Stimulated activated CD4-positive, alpha-beta T cell treated with anti-CD3 and anti-CD28 coated beads, Interleukin-2, amount 100 ng/mL, for 4 hours (primary cell): ENCODE data around the gene EFL1.
"Not testable (repeated sequence)": the region's sequence is repeated elsewhere in the genome, so short reads cannot be mapped to it uniquely, and the experiment has no call there.

Experiments used
- DNase-seq: peaks from one replicate; pipeline ENCODE4 v3.0.0-alpha.2; 2020; ENCODE audit warnings: low read depth

EFL1 gene

DNA sequence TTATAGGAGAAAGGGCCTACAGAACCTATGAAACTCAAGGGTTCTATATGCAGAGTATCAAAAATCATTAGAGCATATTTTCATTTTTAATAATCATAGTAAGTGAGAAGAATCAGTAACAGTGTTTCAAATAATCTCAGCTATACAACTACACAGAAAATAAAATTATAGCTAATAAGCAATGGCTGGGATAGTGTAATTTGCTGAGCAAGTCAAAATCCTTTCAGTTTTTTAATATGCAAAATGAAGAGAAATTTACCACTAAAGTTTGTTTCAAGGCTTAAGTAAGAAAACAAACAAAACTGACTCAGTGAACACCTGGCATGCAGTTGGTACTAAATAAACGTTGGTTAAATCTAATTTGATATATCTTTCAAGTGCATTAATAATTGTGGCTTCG lies 66.2 kb downstream of the EFL1 start:
- DNase-seq, result no peak

DNA sequence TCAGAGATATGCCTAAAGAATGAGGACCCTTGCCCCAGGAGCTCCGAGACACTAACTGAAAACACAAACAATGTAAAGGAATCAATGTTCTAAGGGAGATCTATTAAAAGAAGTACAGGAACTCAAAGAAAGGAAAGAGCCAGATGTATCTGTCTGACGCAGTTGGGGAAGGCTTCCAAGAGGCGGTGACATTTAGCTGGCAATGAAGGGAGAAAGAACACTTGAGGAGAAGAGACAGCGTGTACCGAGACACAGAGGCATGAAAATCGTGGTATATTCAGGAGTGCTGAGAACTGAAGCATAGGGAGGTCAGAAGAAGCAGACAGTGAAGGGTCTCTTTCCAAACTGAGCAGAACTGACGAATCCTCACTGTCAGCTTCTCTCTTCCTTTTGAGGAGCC lies 66.7 kb downstream of the EFL1 start:
- DNase-seq, result not testable (repeated sequence)

DNA sequence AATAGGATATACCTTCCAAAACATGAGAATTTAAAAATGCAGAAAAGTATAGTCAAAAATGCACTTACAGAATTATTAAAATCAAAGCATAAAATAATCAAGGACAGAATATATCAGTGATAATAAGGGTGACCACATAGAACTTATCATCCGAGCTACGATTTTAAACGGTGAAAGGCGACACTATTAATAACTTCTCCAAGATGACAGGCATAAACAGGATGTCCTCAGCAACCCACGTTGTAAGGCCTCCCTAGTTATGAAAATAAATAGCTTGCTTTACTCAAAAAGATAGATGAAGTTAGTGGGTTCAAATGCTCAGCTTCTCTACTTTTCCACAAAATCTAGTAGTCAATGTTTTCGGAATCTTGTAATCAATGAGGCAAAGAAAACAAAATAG lies 68.0 kb downstream of the EFL1 start:
- not testable (repeated sequence) for DNase-seq

DNA sequence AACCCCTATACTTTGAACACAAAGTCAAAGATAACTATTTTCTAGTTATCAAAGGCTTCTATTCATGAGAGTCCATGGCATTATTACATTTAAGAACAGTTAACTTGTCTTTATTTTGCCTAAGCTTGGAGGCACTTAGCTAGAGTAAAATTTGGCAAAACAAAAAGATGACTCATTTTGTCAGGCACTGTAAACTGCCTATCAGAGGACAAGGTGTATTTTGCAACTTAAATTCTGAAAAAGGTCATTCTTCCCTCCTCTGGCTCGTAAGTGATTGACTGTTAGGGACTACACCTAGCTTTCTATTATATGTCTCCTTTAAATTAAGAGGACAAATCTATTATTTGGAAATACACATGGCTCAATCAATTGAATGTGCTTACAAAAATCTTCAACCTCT lies 69.1 kb downstream of the EFL1 start:
- DNase-seq, result not testable (repeated sequence)

DNA sequence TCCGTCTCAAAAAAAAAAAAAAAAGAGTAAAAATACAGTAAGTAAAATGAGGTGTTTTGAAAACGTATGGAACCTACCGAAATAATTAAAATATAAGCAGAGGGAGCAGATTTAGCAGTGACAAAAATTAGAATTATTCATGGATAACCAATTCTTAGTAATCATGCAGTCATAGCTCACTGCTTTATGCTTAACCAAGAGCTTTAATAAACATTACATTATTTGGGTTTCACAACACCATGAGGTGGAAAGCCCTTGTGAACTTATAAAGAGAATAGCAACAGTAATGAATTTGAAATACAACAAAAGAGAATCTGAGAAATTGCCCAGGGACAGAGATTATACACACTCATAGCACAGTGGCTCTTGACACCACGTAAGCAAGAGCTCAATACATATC lies 70.1 kb downstream of the EFL1 start:
- DNase-seq, result not testable (repeated sequence)

DNA sequence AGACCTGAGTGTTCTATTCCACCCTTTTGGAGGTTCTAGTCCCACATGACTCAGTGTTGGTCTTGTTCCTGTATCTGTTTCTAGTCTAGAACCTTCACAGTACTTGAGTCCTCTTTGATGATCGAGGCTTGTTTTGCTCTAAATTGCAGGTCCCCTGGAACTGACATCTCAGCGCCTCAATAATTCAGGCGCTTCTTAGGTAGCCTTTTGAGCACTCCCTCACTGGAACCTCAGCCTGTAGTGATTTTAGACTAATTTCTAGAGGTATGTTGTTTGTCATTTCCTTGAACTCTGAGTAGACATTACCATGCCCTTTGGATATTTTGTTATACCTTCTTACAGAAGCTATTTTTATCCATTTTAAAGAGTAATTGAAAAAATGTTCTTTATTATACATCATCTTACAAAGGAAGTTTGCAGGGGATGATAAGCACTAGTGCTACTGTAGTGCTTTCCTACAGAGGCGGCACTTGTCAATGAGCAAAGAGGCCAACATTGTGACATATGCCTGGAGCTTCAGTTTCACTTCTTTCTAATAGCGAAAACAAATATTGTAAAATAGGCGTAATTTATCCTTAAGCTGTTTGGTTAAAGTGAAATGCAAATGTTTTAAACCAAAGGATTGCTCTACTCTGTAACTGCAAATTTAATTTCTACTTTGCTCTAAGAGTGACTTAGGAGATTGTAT lies 75.7 kb downstream of the EFL1 start:
- no peak for DNase-seq

DNA sequence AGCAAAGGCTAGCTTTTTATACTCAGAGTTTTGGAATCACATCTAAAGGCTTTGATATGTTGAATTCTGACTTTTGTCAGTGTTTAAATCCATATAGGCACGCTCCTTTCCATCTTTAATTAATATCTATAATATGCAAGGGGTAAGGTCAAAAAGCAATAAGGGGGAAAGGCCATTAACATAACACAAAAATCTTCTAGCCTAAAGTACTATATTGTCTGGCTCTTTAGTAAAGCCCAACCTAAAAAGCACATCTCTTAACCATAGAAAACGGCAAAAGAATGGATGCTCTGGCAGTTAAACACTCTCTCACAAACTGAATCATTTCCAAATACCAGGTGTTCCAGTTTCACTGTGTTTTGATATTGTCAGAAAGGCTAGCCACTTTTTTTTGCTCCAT lies 76.4 kb downstream of the EFL1 start:
- no peak for DNase-seq

DNA sequence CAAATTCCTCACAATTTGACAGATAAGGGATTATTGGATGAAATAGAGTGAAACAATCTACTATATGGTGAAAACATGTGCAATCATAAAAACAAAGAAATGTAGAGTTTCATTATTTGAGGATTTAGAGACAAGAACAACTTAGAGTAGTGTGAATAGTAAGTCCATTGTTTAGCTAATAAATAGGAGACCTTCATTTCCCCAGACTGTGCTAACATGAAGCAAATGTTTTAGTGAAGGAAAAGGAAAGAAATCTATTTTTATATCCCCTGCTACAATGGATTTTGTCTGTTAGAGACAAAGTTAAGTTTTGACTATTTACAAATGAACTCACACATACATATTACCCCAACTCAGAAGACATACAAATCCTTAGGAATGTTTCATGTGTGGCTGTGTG lies 77.8 kb downstream of the EFL1 start:
- DNase-seq, result no peak

DNA sequence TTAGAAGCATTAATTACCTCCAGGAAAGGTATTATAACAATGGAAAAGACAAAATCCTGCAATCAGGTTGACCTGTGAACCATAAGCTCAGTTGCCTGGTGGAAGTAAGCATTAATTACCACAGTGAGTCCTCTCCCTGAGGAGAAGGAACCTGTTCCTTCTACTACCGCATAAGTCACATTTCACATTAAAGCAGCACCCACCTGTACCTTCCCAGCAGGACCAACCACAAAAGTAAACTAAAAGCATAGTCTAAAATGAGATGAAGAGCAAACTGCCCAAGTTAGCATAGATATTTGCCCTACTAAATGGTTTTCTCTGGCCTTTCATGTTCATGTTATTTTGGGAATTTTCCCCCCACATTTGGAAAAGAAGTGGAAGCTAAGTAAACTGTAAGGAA lies 78.2 kb downstream of the EFL1 start:
- DNase-seq, result no peak

DNA sequence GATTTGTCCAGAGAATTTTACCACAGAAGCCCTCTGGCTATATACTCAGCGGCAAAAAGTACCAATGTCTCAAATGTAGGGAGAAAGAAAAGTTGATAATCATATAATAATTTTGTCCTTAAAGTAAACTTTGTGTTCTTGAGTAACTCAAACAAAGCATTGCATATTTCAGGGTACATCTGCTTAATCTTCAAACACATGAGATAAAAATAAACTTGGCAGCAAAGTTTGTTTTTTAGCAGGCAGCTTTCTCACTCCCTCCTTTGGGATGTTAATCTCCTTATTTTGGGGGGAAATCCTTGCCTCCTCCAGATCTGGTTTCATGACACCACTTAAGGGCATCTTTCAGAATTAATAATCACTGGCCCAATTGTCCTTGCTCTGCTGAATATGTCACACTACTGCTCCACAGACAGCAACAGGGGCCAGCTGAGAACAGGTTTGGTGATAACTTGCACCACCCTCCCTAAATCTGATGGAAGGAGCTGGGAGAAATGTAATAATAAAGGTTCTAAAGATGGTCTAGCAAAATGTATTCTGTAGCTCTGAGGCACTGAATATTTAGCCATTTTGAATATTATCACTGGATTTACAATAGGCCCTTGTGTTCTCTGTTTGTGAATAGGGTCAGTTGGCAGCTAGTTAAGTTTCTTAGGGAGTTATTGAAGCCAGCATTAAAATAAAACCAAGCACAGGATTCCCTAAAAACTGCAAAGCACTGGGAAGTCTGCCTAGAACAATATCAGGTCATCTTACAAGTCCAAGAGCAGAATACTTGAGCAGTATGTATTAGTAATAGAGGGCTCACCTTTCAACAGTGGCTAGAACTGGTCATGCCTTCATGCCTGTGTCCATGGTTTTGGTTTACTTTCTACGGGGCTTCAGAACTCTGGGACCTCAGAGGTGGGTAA lies 79.2 kb downstream of the EFL1 start:
- no peak for DNase-seq

DNA sequence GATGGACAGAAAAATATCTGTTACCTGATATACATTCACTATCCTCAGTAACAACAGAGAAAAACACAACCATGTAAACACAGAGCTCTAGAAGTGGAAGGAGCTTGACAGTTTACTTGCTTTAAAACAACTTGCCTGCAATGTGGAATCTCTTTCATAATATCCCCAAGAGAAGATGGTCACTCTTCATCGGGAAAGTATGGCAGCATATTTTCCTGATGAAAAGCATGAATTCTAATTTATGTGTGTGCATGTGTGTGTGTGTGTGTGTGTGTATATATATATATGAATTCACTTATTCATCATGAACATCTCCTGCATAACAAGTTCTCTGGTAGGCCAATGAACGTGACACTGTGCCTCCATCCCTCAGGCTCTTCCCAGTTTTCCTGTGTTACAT lies 81.2 kb downstream of the EFL1 start:
- no peak for DNase-seq

DNA sequence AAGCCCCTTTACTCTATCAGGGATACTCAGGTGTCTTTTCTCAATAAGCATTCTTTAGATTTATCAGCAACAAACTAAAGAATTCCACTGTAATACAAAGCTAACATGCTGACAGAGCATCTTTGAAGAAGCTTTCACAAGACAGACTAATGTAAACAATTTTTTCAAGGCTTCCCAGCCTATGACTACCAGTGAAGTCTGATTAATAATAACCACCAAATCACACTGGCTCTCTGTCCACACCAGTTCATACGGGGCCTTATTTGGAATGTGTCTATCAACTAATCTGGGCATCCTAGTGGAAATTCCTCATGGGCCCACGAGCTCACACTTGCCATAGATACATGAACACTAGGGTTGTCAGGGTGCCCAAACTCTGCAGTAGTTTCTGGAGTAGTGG lies 84.5 kb downstream of the EFL1 start:
- no peak for DNase-seq

DNA sequence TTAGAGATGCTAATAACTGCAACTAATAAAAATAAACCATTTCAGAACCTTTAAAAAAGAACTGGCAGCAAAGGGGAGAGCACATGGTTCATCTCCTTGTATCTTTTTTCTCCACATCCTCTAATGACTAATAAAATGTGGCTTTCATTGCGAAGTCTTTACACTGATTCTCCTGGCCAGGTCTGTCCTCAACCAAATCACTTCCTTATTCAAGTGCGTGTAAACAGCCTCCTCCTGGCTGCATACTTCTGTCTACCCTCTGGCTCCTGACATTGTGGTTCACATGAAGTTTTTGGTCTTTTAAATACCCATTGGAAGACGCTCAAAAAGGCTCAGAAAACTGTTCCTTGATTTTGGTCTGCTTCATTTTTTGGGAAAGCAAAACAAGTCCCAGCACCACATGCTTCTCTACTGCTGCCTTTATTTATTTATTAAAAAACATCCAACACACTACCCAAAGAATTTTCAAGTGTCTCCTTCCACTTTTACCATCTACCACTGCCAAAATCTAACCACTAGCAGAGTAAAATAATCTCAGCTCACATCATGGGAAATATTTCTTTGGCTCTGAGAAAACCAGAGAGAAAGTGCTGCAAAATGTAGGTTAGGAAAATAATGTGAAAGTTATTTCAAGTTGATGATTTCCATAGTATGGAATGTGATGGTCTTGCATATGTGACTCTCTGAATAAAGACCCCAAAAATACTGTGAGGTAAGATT lies 85.1 kb downstream of the EFL1 start:
- no peak for DNase-seq

DNA sequence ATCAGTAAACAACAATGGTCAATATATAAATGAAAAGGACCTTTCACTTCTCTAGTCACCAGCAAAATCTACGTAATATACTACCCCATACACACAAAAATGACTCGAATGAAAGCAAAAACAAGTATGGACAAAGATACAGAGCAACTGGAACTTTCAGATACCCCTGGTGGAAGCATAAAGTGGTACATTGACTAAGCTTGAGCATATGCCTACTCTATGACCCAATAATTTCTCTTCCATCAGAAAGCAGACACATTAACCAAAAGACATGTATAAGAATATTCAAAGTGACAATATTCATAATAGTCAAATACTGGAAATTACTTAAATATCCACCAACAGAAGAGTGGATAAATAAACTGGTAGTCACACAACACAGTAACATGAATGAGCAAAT lies 86.0 kb downstream of the EFL1 start:
- DNase-seq, result no peak

DNA sequence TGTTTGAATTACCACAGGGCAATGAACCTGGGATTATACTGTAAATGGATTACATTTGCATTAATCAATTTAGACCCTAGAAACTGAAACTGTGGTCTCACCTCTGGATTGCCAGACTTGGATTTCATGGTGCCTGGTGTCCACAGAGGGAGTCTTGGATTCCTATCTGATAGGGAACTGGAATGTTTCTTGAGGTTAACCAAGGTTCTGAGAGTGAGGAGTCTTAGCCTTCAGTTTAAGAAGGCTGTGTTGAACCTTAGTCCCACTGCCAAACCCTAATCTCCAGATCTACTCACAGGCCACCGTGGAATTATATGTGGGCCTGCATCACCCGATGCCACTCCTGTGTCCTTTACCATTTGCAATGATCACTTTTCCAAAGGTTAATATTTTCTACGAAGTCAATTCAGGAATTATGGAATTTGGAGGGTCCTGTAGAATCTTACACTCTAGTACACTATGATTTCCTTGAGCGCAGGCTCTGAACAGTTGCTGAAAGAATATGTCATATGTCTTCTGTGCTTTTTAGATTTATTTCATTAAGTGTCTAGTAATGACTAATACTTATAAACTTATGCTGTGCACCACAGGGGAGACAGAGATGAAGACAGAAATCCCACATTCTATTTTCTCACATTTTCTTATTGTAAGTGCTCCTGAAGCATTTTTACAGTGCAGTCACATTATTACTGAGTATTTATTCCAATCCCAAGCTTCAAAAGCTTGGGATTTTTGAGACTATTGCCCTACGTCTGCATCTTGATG lies 87.9 kb downstream of the EFL1 start:
- DNase-seq, result no peak

DNA sequence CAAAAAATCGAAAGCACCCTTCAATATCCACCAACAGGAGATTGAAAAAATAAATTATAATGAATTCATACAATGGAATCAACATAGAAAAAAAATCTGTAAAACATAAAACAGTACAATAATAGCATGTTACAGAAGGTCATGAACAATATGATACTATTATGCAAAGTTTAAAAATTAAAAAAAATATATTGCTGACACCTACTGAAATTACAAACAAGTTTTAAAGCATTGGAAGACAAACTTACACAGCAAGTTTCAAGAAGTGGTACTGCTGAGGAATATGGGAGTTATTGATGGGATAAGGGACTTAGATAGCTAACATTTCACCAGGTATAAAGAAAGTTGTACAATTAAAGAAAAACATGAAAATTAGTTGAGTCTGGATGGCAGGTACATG lies 89.4 kb downstream of the EFL1 start:
- DNase-seq, result no peak

DNA sequence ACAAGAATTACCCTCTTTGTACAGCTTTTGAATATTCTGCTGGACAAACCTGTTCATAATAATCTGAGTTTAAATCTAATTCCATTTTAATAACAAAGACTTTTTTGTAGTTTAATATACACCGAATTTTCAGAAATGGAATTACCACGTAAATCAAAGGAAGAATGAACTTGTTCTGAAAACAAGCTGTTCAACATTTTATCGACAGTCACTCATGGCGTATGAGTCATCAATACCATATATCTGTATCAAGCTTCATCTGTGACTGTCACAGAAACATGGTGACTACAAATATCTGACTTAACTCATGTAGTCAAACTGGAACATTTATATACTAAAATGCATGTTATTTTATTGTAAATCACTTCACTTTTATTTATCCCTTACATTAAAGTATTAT lies 90.0 kb downstream of the EFL1 start:
- DNase-seq, result no peak

DNA sequence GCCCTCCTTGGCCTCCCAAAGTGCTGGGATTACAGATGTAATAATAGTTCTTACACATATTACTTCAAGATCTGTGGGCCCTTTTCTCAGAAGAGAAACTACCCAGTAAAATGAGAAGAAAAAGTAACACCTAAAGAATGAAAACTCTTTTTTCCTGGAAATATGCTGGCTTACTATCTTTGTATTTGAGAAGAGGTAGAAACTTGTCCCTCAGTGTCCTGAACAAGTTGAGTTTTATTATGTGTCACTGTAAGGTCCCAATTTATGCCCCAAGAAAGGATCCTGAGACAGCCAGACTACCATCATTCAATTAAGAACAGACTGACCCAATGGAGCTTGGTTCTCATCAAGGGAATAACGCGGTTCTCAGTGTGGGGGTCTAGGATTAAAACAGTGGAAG lies 93.8 kb downstream of the EFL1 start:
- no peak for DNase-seq

DNA sequence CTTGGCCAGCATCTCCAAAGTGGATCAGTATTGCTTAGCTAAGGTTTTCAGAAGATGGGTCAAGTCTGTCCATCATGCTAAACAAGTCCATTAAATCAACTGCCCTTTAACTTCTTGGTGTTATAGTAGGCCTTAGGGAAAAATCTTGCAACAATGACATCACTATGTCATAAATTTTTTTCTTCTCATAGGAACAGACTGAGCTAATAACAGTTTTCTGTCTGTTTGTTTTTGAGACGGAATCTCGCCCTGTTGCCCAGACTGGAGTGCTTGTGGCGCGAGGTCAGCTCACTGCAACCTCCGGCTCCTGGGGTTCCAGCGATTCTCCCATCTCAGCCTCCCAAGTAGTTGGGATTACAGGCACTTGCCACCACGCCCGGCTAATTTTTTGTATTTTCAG lies 94.2 kb downstream of the EFL1 start:
- DNase-seq, result no peak

DNA sequence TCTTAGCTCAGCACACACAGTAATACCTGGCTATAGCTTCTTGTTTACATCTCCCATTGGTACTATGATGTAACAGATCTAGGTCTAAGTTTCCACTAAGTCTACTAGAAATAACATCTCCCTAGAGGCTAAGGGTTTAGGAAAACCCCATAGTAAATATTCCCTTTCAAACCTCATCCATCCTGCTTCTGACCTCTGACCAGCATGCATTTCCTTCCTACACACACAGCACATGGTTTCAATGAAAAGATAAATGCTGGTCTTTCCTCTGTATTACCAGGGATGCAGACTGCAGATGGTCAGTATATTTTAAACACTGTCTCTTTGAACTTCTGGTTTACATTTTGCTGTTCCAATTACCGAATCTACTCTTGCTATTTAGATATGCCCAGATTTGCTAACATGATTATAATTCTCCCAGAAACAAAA lies 96.6 kb downstream of the EFL1 start:
- no peak for DNase-seq

DNA sequence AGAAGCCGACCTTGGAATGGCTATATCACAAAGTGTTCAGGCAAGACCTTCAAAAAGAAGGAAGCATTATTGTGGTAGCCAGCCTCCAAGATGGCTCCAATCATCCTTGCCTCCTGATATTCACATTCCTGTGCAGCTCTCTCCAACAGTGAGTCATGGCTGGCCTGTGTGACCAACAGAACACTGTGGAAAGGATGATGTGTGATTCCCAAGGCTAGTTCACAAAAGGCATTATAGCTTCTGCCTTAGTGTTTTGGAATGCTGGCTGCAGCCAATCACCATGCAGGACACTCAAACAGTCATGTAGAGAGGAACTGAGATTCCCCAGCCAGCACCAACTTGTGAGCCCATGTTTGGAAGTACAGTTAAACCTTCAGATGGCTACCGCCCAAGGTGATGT lies 102.6 kb downstream of the EFL1 start:
- no peak for DNase-seq

DNA sequence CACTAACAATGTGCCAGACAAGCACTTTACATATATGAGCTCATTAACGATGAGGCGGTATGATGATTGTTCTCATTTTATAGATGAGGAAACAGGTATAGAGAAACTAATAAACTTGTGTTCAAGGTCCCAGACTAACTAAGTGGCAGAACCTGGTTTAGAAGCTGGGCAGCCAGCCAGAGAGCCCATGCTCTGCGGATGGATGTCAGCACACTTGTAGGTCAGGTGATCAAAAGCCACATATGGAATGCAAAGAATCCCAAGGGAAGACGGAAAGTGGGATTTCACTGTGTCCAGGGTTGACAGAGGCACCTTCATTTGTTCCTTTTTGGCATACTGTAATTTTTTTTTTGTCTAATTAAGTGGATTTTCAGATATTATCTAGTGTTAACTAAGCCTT lies 103.7 kb downstream of the EFL1 start:
- DNase-seq, result no peak
